Measurements from ENCODE around the gene FAM163B.

Gene FAM163B

DNA sequence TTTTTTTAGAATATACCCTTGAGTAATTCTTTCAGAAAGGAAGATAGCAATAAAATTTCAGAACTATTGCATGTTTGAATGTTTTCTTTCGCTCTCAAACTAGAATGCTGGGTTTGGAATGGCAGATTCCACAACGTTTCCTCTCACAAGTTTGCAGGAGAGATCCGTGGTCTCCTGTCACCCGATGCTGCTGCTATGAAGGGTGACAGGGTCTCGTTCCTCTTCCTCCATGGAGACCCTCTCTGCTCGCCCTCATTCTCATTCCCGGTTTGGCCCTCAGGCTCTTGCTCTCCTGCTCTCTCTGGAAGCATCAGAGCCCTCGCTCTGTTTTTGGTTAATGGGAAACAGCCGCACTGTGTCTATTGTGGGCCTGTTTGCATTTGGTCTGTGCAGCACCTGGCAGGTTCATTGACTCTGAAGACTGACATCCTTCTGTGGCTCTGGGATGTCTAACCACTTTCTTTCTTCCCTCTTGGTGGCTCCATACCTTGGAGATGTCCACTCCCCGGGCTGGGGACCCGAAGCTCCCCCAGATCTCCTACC is 12.6 kb upstream of the FAM163B start:
- no peaks in the 10 kb centered on the region for H3F3A ChIP-seq (ENCODE audit: insufficient read depth, low read length)
- no peak overlapping the region for H3K4me2 ChIP-seq (ENCODE audit: low read length)
- no peaks in the 10 kb centered on the region for H4K20me1 ChIP-seq (ENCODE audit: insufficient read depth, low read length)
- H2AFZ ChIP-seq (ENCODE audit: low read length), result no peak overlapping the region
- H3K36me3 ChIP-seq (ENCODE audit: insufficient read depth, low read length), result no peaks in the 10 kb centered on the region
- no peaks in the 10 kb centered on the region for H3K4me1 ChIP-seq (ENCODE audit: insufficient read depth, low read length, severe bottlenecking)
- no peaks in the 10 kb centered on the region for H3K79me2 ChIP-seq (ENCODE audit: insufficient read depth, low read length)
- no peak for TF ChIP-seq EZH2 (IDR thresholded peaks at IDR 0.05; ENCODE audit: borderline replicate concordance, low read length)
- TF ChIP-seq, protein P1, sequence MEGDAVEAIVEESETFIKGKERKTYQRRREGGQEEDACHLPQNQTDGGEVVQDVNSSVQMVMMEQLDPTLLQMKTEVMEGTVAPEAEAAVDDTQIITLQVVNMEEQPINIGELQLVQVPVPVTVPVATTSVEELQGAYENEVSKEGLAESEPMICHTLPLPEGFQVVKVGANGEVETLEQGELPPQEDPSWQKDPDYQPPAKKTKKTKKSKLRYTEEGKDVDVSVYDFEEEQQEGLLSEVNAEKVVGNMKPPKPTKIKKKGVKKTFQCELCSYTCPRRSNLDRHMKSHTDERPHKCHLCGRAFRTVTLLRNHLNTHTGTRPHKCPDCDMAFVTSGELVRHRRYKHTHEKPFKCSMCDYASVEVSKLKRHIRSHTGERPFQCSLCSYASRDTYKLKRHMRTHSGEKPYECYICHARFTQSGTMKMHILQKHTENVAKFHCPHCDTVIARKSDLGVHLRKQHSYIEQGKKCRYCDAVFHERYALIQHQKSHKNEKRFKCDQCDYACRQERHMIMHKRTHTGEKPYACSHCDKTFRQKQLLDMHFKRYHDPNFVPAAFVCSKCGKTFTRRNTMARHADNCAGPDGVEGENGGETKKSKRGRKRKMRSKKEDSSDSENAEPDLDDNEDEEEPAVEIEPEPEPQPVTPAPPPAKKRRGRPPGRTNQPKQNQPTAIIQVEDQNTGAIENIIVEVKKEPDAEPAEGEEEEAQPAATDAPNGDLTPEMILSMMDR (IDR thresholded peaks at IDR 0.05; ENCODE audit: low read length), result no peak
- no peaks in the 10 kb centered on the region; the same call in 1 of the 2 replicates for H3K27me3 ChIP-seq (ENCODE audit: insufficient read depth, low read length)
- H3K9me3 ChIP-seq (ENCODE audit: low read length), result no peaks in the 10 kb centered on the region
- H3K9ac ChIP-seq (ENCODE audit: low read length), result no peak overlapping the region
- H3K4me3 ChIP-seq (ENCODE audit: low read depth, low read length, poor library complexity, severe bottlenecking), result no peak overlapping the region
- H3K9me2 ChIP-seq (ENCODE audit: low read depth, low read length), result no peaks in the 10 kb centered on the region
- no peak overlapping the region for H3K27ac ChIP-seq (ENCODE audit: low read depth, low read length, poor library complexity, severe bottlenecking)

DNA sequence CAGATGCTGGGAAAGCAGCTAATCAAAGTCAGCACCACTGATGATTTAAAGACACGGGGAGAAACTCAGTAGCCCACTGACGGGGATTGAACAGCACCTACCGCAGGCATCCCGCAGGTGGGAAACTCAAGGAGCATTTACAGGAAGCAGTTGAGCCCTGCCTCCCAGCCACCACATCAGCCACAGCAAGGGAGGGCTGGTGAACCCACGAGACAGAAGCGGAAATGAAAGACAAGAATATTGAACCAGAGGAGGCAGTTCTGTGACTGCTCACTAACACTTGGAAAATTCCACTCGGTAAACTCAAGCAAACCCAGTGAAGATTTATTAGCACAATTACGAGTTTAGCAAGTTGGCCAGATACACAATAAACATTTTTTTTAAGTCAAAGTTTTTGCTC is 10.6 kb upstream of the FAM163B start:
- Histone ChIP-seq H3K36me3 (ENCODE audit: insufficient read depth, low read length) (no peaks in the 10 kb centered on the region), H3K27ac (ENCODE audit: low read depth, low read length, poor library complexity, severe bottlenecking) (no peak overlapping the region), H2AFZ (ENCODE audit: low read length) (no peak overlapping the region), H3K9me2 (ENCODE audit: low read depth, low read length) (no peaks in the 10 kb centered on the region), H3F3A (ENCODE audit: insufficient read depth, low read length) (no peaks in the 10 kb centered on the region), H3K4me2 (ENCODE audit: low read length) (no peak overlapping the region), H3K27me3 (ENCODE audit: insufficient read depth, low read length) (no peaks in the 10 kb centered on the region), H3K4me1 (ENCODE audit: insufficient read depth, low read length, severe bottlenecking) (no peaks in the 10 kb centered on the region), H4K20me1 (ENCODE audit: insufficient read depth, low read length) (no peaks in the 10 kb centered on the region), H3K79me2 (ENCODE audit: insufficient read depth, low read length) (no peaks in the 10 kb centered on the region), H3K9ac (ENCODE audit: low read length) (no peak overlapping the region), H3K9me3 (ENCODE audit: low read length) (no peaks in the 10 kb centered on the region), H3K4me3 (ENCODE audit: low read depth, low read length, poor library complexity, severe bottlenecking) (no peak overlapping the region)
- TF ChIP-seq EZH2 (IDR thresholded peaks at IDR 0.05; ENCODE audit: borderline replicate concordance, low read length), result no peak
- TF ChIP-seq, protein P1 (IDR thresholded peaks at IDR 0.05; ENCODE audit: low read length), result no peak

DNA sequence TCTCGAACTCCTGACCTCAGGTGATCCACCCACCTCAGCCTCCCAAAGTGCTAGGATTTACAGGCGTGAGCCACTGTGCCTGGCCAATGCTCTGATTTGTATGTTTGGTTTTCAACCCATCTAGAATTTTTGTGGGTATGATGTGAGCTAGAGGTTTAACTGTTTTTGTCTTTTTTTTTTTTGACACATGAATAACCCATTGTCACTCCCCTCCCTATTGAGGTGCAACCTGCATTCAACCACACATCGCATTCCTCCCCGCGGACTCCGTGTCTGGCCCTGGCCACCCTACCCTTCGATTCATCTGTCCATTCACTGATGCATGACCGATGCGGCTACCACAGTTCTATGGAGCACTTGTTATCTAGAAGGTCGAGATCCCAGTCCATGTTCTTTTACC is 9.5 kb upstream of the FAM163B start:
- Histone ChIP-seq H3K9me2 (ENCODE audit: low read depth, low read length) (no peaks in the 10 kb centered on the region), H3F3A (ENCODE audit: insufficient read depth, low read length) (no peaks in the 10 kb centered on the region), H2AFZ (ENCODE audit: low read length) (no peak overlapping the region), H3K36me3 (ENCODE audit: insufficient read depth, low read length) (no peaks in the 10 kb centered on the region), H3K79me2 (ENCODE audit: insufficient read depth, low read length) (no peaks in the 10 kb centered on the region), H3K4me1 (ENCODE audit: insufficient read depth, low read length, severe bottlenecking) (no peaks in the 10 kb centered on the region), H3K4me3 (ENCODE audit: low read depth, low read length, poor library complexity, severe bottlenecking) (no peak overlapping the region), H3K9ac (ENCODE audit: low read length) (no peak overlapping the region), H4K20me1 (ENCODE audit: insufficient read depth, low read length) (no peaks in the 10 kb centered on the region), H3K4me2 (ENCODE audit: low read length) (no peak overlapping the region), H3K27me3 (ENCODE audit: insufficient read depth, low read length) (no peaks in the 10 kb centered on the region), H3K27ac (ENCODE audit: low read depth, low read length, poor library complexity, severe bottlenecking) (no peak overlapping the region), H3K9me3 (ENCODE audit: low read length) (no peaks in the 10 kb centered on the region)
- TF ChIP-seq EZH2 (IDR thresholded peaks at IDR 0.05; ENCODE audit: borderline replicate concordance, low read length), result no peak
- TF ChIP-seq, protein P1 (IDR thresholded peaks at IDR 0.05; ENCODE audit: low read length), result no peak
